GM12872 (cell line): ENCODE results near the gene IL4I1.

ENCODE experiments used
- CTCF ChIP-seq: IDR thresholded peaks from 3 replicates; pipeline ENCODE4 v1.5.1; 2011; ENCODE audit warnings: low read depth, mild to moderate bottlenecking, low read length, moderate library complexity; ENCODE audit not compliant: insufficient read depth

Gene IL4I1

GRCh38 chr19:49857838-49858087, 38.9 kb downstream of the IL4I1 start:
- no peak for TF ChIP-seq CTCF

- no peak for TF ChIP-seq CTCF
These were observed 39.4 kb downstream of the IL4I1 start for GRCh38 chr19:49857061-49857837.

GRCh38 chr19:49856574-49857021, 40.1 kb downstream of the IL4I1 start:
- no peak for TF ChIP-seq CTCF

- no peak for TF ChIP-seq CTCF
These were observed 40.8 kb downstream of the IL4I1 start for GRCh38 chr19:49855676-49856573.

GRCh38 chr19:49855277-49855675, 41.4 kb downstream of the IL4I1 start:
- no peak for TF ChIP-seq CTCF

GRCh38 chr19:49854378-49855263, 42.1 kb downstream of the IL4I1 start:
- TF ChIP-seq CTCF: no peak
